Thymus (tissue), 11 donors: Measurements from ENCODE around the gene PTPRJ. TPM values are rescaled to one million over a fixed set of nuclear protein-coding genes. Genes with fewer than 3 reads are reported as not detected.

ENCODE experiments used
- DNase-seq, 9 donors: peaks; one replicate each; pipeline ENCODE4 v3.0.0-alpha.2; 2013; ENCODE audit warnings: low spot score in 9 of 9, low read depth in 6 of 9, missing footprints in 1 of 9
- H3K27ac ChIP-seq, 2 donors: one replicate each; pipeline ENCODE4 v1.5.1; 2013; ENCODE audit warnings: control low read depth in 1 of 2, low read depth in 1 of 2, low read length in 1 of 2, mild to moderate bottlenecking in 1 of 2, moderate library complexity in 1 of 2
- H3K27me3 ChIP-seq, 2 donors: one replicate each; pipeline ENCODE4 v1.5.1; 2013; ENCODE audit warnings: low read length in 1 of 2; ENCODE audit not compliant: control insufficient read depth in 2 of 2, insufficient read depth in 1 of 2
- H3K36me3 ChIP-seq, 2 donors: one replicate each; pipeline ENCODE4 v1.5.1; 2013; ENCODE audit warnings: low read length in 1 of 2, mild to moderate bottlenecking in 1 of 2, moderate library complexity in 1 of 2; ENCODE audit not compliant: control insufficient read depth in 2 of 2, insufficient read depth in 2 of 2
- H3K4me1 ChIP-seq, 2 donors: one replicate each; pipeline ENCODE4 v1.5.1; 2013; ENCODE audit warnings: low read length in 2 of 2; ENCODE audit not compliant: control insufficient read depth in 2 of 2, insufficient read depth in 2 of 2
- H3K4me3 ChIP-seq, 2 donors: one replicate each; pipeline ENCODE4 v1.5.1; 2013; ENCODE audit warnings: low read length in 2 of 2, control low read depth in 1 of 2, mild to moderate bottlenecking in 1 of 2
- H3K9me3 ChIP-seq, 2 donors: one replicate each; pipeline ENCODE4 v1.5.1; 2013; ENCODE audit warnings: low read length in 1 of 2, mild to moderate bottlenecking in 1 of 2; ENCODE audit not compliant: control insufficient read depth in 2 of 2, insufficient read depth in 1 of 2
- WGBS: extraction: QIAGEN DNeasy Blood & Tissue Kit; methylation state at CpG from one replicate; pipeline ENCODE4 v1.1.7; 2013; 5-methylcytosine and 5-hydroxymethylcytosine counted together
- polyA plus RNA-seq: library from polyadenylated mRNA; stranded (reverse); fragments of 200-250 nt; gene quantifications from one replicate; pipeline ENCODE4 v1.2.3, GENCODE V29; 2013
- total RNA-seq: library from RNA; stranded (reverse); fragments of 120-200 nt; gene quantifications from one replicate; pipeline ENCODE4 v1.2.4, GENCODE V29; 2013
- donor health status: healthy.

The PTPRJ gene
- total and polyA plus RNA-seq, 2 donors = 4.4 to 7.5 TPM

DNA sequence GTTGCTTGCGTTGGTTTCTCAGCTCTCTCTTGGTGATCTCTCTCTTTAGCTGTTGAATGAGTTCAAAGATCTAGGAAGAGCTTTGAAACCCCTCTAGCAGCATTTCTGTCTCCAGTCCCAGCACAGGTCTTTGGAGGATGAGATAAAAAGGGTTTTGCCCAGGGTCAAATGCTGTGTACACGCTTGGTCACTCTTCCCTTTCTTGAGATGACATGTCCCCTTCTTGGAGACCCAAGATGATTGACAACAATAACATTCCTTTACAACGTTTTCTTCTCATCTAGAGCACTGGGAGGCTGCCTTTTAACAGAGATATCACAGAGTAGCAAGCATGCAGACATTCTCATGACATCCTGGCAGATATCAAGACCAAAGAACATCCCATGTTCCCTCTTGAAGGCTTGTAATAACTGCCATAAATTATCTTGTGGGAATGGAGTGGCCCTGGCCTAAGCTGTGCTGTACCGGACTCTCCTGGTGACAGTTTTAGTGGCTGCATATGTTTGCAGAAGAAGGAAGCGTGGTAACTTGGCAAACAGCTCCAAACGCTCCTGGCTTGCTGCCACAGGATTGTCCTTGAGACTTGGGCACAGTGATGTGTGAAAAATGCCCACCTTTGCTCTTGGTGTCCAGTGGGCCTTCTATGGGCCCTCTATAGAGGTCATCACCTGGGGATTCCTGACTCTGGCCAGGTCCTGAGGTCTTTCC lies 107.8 kb downstream of the PTPRJ start:
- 60% methylated on average over 6 of the region's 6 CpGs for WGBS
- H3K36me3 ChIP-seq = no peaks in the 10 kb centered on the region
- DNase-seq = no peak
- peaks cover 0 to 5% of the 10 kb centered on the region in 2 donors for H3K4me1 ChIP-seq
- no peaks in the 10 kb centered on the region for H3K27me3 ChIP-seq
- no peak overlapping the region for H3K4me3 ChIP-seq
- peaks cover 0 to 5% of the 10 kb centered on the region in 2 donors for H3K9me3 ChIP-seq
- H3K27ac ChIP-seq = no peak overlapping the region

DNA sequence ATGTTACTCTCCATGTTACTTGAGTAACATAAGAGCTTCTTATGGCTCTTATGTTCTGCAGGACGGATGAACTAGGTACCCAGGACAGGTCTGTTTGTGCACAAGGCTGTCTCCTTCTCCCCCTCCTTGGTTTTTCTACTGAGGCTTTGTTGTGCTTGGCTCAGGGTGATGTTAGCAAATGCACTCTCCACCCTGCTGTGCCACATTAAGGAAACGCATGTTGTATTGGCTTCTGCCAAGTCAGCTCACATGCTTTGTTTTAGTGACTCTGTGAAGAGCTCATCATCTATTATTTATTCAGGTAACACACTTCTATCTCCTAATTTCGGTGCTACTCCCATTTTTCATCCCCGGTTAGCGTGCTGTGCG lies 108.3 kb downstream of the PTPRJ start:
- 87% methylated on average over 6 of the region's 6 CpGs for WGBS
- peaks cover 0 to 5% of the 10 kb centered on the region in 2 donors for H3K9me3 ChIP-seq
- peaks cover 0 to 5% of the 10 kb centered on the region in 2 donors for H3K4me1 ChIP-seq
- H3K4me3 ChIP-seq = no peak overlapping the region
- DNase-seq = no peak
- H3K27me3 ChIP-seq = no peaks in the 10 kb centered on the region
- H3K36me3 ChIP-seq = no peaks in the 10 kb centered on the region
- H3K27ac ChIP-seq = no peak overlapping the region

DNA sequence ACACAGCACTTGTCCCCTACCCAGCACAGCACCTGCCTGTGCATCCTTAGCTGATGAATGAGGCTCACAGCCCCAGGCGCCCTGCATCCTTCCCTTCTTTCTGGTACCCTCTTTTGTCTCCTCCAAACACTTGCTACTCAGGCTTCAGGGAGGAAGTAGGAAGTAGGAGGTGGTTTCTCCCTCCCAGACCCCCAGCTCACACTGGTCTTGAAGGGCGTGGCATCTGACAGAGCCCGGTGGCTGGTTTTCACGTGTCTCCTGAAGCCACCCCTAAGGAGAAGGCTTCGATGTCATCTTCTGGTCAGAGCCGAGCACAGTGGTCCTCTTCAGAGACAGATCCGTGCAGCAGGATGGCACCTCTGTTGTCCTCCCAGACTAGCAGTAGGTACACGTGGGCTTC lies 109.8 kb downstream of the PTPRJ start:
- DNase-seq = no peak
- Histone ChIP-seq H3K4me1 (peaks cover 0 to 5% of the 10 kb centered on the region in 2 donors), H3K27me3 (no peaks in the 10 kb centered on the region), H3K9me3 (no peaks in the 10 kb centered on the region), H3K36me3 (no peaks in the 10 kb centered on the region), H3K4me3 (no peak overlapping the region), H3K27ac (no peak overlapping the region)
- 79% methylated on average over 8 of the region's 8 CpGs for WGBS

DNA sequence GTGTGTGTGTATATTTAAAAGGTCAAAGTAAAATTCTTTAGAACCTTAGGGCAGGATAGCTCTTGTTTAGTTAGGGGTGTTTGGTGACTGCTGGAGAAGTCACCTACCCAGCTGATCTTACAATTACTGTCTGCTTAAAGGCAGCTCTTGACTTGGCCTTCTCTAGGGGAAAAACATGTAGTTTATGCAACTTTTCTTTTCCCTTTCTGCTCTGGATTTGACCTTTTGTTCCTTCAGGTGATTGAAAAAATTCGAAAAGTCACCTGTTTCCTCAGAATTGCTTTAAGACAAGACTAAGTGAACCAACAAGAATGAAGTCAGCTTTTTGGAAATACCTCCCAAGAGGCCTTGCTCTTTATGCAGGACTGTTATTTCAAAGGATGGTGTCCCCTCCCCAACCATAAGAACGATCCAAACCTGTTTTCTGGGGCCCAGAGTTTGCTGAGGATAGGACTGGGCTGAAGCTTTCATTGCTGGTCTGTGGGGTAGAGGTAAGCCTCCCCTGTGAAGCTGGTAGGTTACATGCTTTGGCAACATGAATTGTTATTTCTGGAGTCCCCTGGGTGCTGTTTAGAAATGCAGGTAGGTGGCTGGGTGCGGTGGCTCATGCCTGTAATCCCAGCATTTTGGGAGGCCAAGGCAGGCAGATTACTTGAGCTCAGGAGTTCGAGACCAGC lies 111.2 kb downstream of the PTPRJ start:
- no peaks in the 10 kb centered on the region for H3K27me3 ChIP-seq
- no peaks in the 10 kb centered on the region for H3K9me3 ChIP-seq
- peaks cover 0 to 5% of the 10 kb centered on the region in 2 donors for H3K4me1 ChIP-seq
- 91% methylated on average over 4 of the region's 4 CpGs for WGBS
- DNase-seq = no peak
- H3K4me3 ChIP-seq = no peak overlapping the region
- no peak overlapping the region for H3K27ac ChIP-seq
- H3K36me3 ChIP-seq = no peaks in the 10 kb centered on the region

DNA sequence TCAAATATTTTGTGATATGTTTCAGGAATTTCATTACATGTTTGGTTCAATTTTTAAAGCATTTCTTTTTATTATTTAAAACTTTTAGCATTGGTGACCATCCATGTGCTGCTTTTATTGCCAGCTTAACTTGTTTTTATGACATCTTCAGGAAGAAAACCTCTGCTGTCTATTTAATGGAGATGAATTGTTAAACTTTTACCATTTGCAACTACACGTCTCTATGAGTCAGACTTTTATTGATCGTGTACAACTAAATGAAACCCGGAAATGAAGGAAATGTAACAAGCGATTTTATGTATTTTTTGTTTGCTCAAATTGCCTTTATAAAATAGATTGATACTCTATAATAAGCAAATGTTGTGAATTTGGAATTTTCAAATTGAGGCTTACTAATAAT lies 113.0 kb downstream of the PTPRJ start:
- Histone ChIP-seq H3K27ac (no peak overlapping the region), H3K9me3 (no peaks in the 10 kb centered on the region), H3K36me3 (no peaks in the 10 kb centered on the region), H3K4me3 (no peak overlapping the region), H3K4me1 (peaks cover 0 to 8% of the 10 kb centered on the region in 2 donors), H3K27me3 (no peaks in the 10 kb centered on the region)
- DNase-seq = no peak
- WGBS = 95% methylated on average over 4 of the region's 4 CpGs

DNA sequence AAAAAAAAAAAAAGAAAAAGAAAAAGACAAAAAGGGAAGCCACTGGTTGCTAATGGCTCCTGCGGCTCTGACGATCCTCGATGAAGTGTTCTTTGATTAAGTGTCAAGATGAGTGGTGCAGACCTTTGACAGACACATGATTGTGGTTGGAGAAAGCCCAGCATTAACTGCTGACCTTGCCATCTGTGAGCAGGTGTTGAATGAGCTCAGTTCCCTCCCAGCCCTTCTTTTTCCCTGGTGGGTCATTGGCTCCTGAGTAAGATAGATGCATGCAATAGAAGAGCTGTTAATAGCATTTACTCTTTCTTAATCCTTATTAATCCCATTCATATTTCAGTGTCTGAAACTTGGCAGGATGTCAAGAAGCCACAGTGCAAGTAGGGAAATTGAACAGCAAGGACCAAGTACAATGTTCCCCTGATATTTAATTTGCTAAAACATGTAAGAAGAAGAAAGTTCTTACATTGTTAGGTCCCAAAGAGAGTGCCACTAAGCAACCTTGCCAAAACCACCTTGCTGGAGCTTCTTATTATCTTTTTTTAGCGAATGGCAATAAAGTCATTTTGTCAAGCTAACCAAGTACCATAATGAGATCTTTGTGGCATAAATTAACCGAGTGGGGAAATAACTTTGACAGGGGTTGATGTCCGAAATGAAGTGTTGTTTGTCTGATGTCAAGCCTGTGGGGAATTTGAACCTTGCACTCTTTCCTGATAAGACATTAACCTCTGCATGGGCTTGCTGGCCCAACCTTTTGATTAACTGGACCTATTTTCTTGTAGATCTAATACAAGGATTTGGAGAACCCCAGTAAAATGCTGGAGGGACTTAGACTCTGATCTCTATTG lies 113.7 kb downstream of the PTPRJ start:
- Histone ChIP-seq H3K4me3 (no peak overlapping the region), H3K36me3 (no peaks in the 10 kb centered on the region), H3K4me1 (peaks cover 0 to 8% of the 10 kb centered on the region in 2 donors), H3K9me3 (no peaks in the 10 kb centered on the region), H3K27me3 (no peaks in the 10 kb centered on the region), H3K27ac (no peak overlapping the region)
- 72% methylated on average over 6 of the region's 6 CpGs for WGBS
- DNase-seq = no peak

DNA sequence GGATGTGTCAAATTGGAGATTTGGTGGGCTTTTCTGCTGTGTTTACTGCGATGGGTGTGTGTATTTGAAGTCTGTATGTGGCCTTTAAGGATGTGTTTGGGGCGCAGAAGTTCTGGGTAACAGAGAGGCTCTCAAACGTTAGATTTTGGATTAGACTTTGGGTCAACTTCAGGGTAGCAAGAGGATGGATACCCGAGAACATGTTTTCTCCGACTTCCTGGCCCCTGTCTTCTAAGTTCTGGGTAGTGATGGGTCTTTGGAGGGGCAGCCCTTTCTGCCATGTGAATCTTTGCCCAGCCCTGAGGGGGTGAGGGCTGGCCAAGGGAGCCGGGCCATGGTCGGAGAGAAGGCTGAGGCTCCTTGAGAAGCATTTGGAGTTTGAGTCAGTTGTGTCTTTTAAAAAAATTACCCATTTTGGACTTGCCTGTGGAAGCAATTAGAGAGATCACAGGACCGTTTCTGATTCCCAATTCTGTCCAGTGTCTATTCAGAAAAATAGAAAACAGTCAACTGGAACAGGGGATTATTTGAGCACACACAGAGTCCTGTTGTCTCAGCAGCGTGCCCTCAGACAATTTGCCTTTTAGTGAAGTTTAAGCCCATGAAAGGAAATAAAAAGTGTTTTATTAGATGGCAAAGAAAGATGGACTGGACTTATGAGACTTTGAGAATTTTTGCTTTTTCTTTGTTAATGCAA lies 114.4 kb downstream of the PTPRJ start:
- H3K27me3 ChIP-seq = no peaks in the 10 kb centered on the region
- DNase-seq = no peak
- H3K9me3 ChIP-seq = no peaks in the 10 kb centered on the region
- H3K4me1 ChIP-seq = peaks cover 0 to 8% of the 10 kb centered on the region in 2 donors
- 96% methylated on average over 9 of the region's 9 CpGs for WGBS
- H3K27ac ChIP-seq = no peak overlapping the region
- no peak overlapping the region for H3K4me3 ChIP-seq
- no peaks in the 10 kb centered on the region for H3K36me3 ChIP-seq

DNA sequence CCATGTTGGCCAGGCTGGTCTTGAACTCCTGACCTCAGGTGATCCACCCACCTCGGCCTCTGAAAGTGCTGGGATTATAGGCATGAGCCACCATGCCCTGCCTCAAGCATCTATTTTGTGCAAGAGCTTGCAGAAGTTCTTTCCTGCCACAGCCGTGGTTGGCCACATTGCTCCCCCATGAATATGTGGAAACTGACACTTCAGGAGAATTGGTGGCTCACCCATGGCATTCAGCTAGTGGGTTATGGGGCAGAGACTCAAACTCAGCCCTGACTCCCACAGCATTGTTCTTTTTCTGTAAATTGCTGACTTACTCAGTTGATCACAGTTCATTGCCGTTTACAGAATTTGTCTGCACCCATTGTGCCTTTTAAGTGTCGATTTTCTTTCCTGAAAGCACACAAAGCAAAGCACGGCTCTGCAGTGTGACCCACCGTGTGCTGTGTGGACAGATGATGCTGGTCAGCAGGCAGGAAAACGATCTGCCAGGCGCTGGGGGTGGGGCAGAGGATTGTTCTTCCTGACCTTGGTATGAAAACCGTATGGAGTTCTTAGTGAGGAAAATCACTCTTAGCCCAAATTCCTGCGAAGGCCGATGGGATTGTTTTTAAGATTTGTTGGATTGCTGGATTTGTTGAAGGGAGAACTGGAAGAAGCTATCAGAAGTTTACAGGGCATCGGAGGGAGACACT lies 115.6 kb downstream of the PTPRJ start:
- Histone ChIP-seq H3K4me3 (no peak overlapping the region), H3K27me3 (no peaks in the 10 kb centered on the region), H3K9me3 (no peaks in the 10 kb centered on the region), H3K27ac (no peak overlapping the region), H3K36me3 (no peaks in the 10 kb centered on the region), H3K4me1 (peaks cover 0 to 5% of the 10 kb centered on the region in 2 donors)
- no peak for DNase-seq
- 92% methylated on average over 12 of the region's 12 CpGs for WGBS
